Measurements from ENCODE around the gene DHRSX. TPM values are rescaled to one million over a fixed set of nuclear protein-coding genes. Genes with fewer than 3 reads are reported as not detected.

The DHRSX gene
- total RNA-seq, 2 donors from 2014 or later, result 24.2 to 37.1 TPM

DNA sequence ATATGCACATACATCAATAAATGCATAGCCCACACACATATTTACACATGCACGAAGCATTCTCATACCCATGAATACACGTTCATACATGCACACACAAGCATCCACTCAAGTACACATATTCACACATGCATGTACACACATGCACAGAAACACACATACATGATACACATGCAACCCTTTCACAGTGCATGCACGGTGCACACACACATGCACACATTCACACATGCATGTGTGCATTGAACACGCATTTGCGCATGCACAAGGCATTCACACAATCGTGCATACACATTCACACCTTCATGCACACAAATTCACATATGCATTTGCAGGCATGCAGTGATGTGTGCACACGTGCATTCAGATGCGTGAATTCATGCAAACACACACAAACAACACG, 324.5 kb downstream of the DHRSX start:
- WGBS, result 97% methylated on average over 9 of the region's 9 CpGs
- Histone ChIP-seq H3K27me3 (replicated peaks; ENCODE audit: insufficient read depth) (no peaks in the 10 kb centered on the region), H3K36me3 (no peaks in the 10 kb centered on the region), H3K4me1 (replicated peaks) (no peaks in the 10 kb centered on the region), H3K4me3 (no peak overlapping the region), H3K27ac (no peak overlapping the region), H3K9me3 (no peaks in the 10 kb centered on the region)
- TF ChIP-seq POLR2AphosphoS5 (IDR thresholded peaks at IDR 0.05), result no peak
- no peak for TF ChIP-seq POLR2A (IDR thresholded peaks at IDR 0.05)
- TF ChIP-seq CTCF (IDR thresholded peaks at IDR 0.05), result no peak
- intact Hi-C loops (cut with DNase I), result no loop called here
- DNase-seq (ENCODE audit: low spot score), result no peak

GRCh38 chrX:2172359-2172758, 328.4 kb downstream of the DHRSX start:
- WGBS, result 69% methylated on average over 6 of the region's 6 CpGs
- intact Hi-C loops (cut with DNase I), result no loop called here
- Histone ChIP-seq H3K4me1 (replicated peaks) (no peaks in the 10 kb centered on the region), H3K36me3 (no peaks in the 10 kb centered on the region), H3K27me3 (replicated peaks; ENCODE audit: insufficient read depth) (no peaks in the 10 kb centered on the region), H3K9me3 (no peaks in the 10 kb centered on the region), H3K27ac (no peak overlapping the region), H3K4me3 (no peak overlapping the region)
- TF ChIP-seq POLR2A (IDR thresholded peaks at IDR 0.05) (no peak), CTCF (IDR thresholded peaks at IDR 0.05) (no peak), POLR2AphosphoS5 (IDR thresholded peaks at IDR 0.05) (no peak)
- no peak for DNase-seq (ENCODE audit: low spot score)

Other genes with a start within 250 kb of the DHRSX start
- 10 to 100 TPM; 52.6 to 92.1 TPM for gene ZBED1, start within 50 bp of the DHRSX start, total RNA-seq
- gene CD99, start 190.3 kb upstream of the DHRSX start, total RNA-seq, result 1,000 to 10,000 TPM in 1 of 2 donors, 100 to 1,000 TPM in 1; 384 to 1,041 TPM

All from prostate gland (tissue), 2 donors.